Liver (tissue), 9 donors: ENCODE data around the gene C2. TPM values are rescaled to one million over a fixed set of nuclear protein-coding genes. Genes with fewer than 3 reads are reported as not detected.

Experiments
- DNase-seq: peaks from one replicate; pipeline ENCODE4 v3.0.0-alpha.2; 2017; ENCODE audit warnings: low spot score
- H3K27ac ChIP-seq, 2 donors: one replicate each; pipeline ENCODE4 v1.7.0; 2013; ENCODE audit warnings: inconsistent platforms in 2 of 2, low read length in 2 of 2, control low read depth in 1 of 2, low read depth in 1 of 2, mild to moderate bottlenecking in 1 of 2
- H3K27me3 ChIP-seq, 4 donors: one replicate each; pipeline versions ENCODE4 v1.6.1 to v1.7.0; 2013; ENCODE audit warnings: low read length in 3 of 4, inconsistent platforms in 1 of 4, mild to moderate bottlenecking in 1 of 4, moderate library complexity in 1 of 4; ENCODE audit not compliant: control insufficient read depth in 4 of 4, insufficient read depth in 4 of 4
- H3K36me3 ChIP-seq, 4 donors: one replicate each; pipeline versions ENCODE4 v1.6.1 to v1.7.0; 2013; ENCODE audit warnings: low read length in 3 of 4, mild to moderate bottlenecking in 3 of 4, low read depth in 1 of 4, moderate library complexity in 1 of 4; ENCODE audit not compliant: control insufficient read depth in 4 of 4, insufficient read depth in 3 of 4
- H3K4me1 ChIP-seq, 4 donors: one replicate each; pipeline versions ENCODE4 v1.6.1 to v1.7.0; 2013; ENCODE audit warnings: low read length in 3 of 4, mild to moderate bottlenecking in 3 of 4, moderate library complexity in 1 of 4; ENCODE audit not compliant: control insufficient read depth in 4 of 4, insufficient read depth in 4 of 4
- H3K4me3 ChIP-seq, 3 donors: one replicate each; pipeline versions ENCODE4 v1.6.1 to v1.7.0; 2013; ENCODE audit warnings: low read length in 3 of 3, control low read depth in 1 of 3, low read depth in 1 of 3, mild to moderate bottlenecking in 1 of 3
- H3K9ac ChIP-seq, 2 donors: one replicate each; pipeline ENCODE4 v1.7.0; 2013; ENCODE audit warnings: low read length in 2 of 2, mild to moderate bottlenecking in 2 of 2, moderate library complexity in 2 of 2, control low read depth in 1 of 2, low read depth in 1 of 2
- H3K9me3 ChIP-seq, 4 donors: one replicate each; pipeline versions ENCODE4 v1.6.1 to v1.7.0; 2013; ENCODE audit warnings: low read length in 3 of 4; ENCODE audit not compliant: control insufficient read depth in 4 of 4
- EGR1 ChIP-seq, 2 donors: IDR thresholded peaks; 2 replicates each; pipeline ENCODE4 v1.6.1; 2016 to 2018; ENCODE audit warnings: antibody characterized with exemption in 2 of 2, low read depth in 2 of 2
- FOXA1 ChIP-seq: IDR thresholded peaks from 2 replicates; pipeline ENCODE4 v1.6.1; 2016; ENCODE audit warnings: antibody characterized with exemption
- FOXA2 ChIP-seq: IDR thresholded peaks from 2 replicates; pipeline ENCODE4 v1.6.1; 2016; ENCODE audit warnings: antibody characterized with exemption
- GABPA ChIP-seq, 2 donors: IDR thresholded peaks in 1 of 2; conservative IDR thresholded peaks in 1 of 2; 2 replicates each; pipeline ENCODE4 v1.6.1; 2016; ENCODE audit warnings: antibody characterized with exemption in 2 of 2, mild to moderate bottlenecking in 1 of 2, moderate library complexity in 1 of 2
- HNF4A ChIP-seq, 2 donors: conservative IDR thresholded peaks; 2 replicates each; pipeline ENCODE4 v1.6.1; 2016; ENCODE audit warnings: antibody characterized with exemption in 2 of 2, mild to moderate bottlenecking in 2 of 2
- HNF4G ChIP-seq: IDR thresholded peaks from 2 replicates; pipeline ENCODE4 v1.6.1; 2016; ENCODE audit warnings: antibody characterized with exemption
- JUND ChIP-seq, 2 donors: IDR thresholded peaks; 2 replicates each; pipeline ENCODE4 v1.6.1; 2016; ENCODE audit warnings: antibody characterized with exemption in 2 of 2
- NR2F2 ChIP-seq: IDR thresholded peaks from 2 replicates; pipeline ENCODE4 v1.6.1; 2016; ENCODE audit warnings: antibody characterized with exemption
- RAD21 ChIP-seq, 2 donors: IDR thresholded peaks; 2 replicates each; pipeline ENCODE4 v1.6.1; 2016; ENCODE audit warnings: antibody characterized with exemption in 2 of 2, mild to moderate bottlenecking in 2 of 2
- RXRA ChIP-seq, 2 donors: IDR thresholded peaks; 2 replicates each; pipeline ENCODE4 v1.6.1; 2017 to 2018; ENCODE audit warnings: antibody characterized with exemption in 2 of 2, mild to moderate bottlenecking in 1 of 2
- TAF1 ChIP-seq: conservative IDR thresholded peaks from 2 replicates; pipeline ENCODE4 v1.6.1; 2016; ENCODE audit warnings: antibody characterized with exemption, mild to moderate bottlenecking
- YY1 ChIP-seq: IDR thresholded peaks from 2 replicates; pipeline ENCODE4 v1.6.1; 2016; ENCODE audit warnings: antibody characterized with exemption, mild to moderate bottlenecking
- WGBS: extraction: QIAGEN DNeasy Blood & Tissue Kit; methylation state at CpG from one replicate; pipeline ENCODE4 v1.1.7; 2013; 5-methylcytosine and 5-hydroxymethylcytosine counted together
- polyA plus RNA-seq, 2 donors: library from polyadenylated mRNA; stranded (reverse) in 1 of 2; unstranded in 1 of 2; fragments of 200-250 nt in 1 of 2; fragments of >200 nt in 1 of 2; fragmentation: Nextera tagmentation in 1 of 2; extraction: Ambion mirVana in 1 of 2; gene quantifications; one replicate each; pipeline versions ENCODE4 v1.2.1 to v1.2.3, GENCODE V29; 2013 to 2015
- total RNA-seq, 2 donors: library from RNA; depleted of rRNA; stranded (reverse); fragments of >200 nt; gene quantifications; one replicate each; pipeline ENCODE4 v1.2.3, GENCODE V29; 2014
- TF ChIP-seq, protein P1 (sequence below): IDR thresholded peaks from 2 replicates; pipeline ENCODE4 v1.6.1; 2016; ENCODE audit warnings: antibody characterized with exemption
- TF ChIP-seq, protein P2 (sequence below): IDR thresholded peaks from 2 replicates; pipeline ENCODE4 v1.6.1; 2016; ENCODE audit warnings: antibody characterized with exemption
- TF ChIP-seq, protein P3 (sequence below): fragments of 150-350 bp; IDR thresholded peaks from 2 replicates; pipeline ENCODE4 v1.5.1; 2017; ENCODE audit warnings: improper control_type of control experiment, low read depth, low read length; ENCODE audit not compliant: missing input control
- TF ChIP-seq, protein P4 (sequence below): IDR thresholded peaks from 2 replicates; pipeline ENCODE4 v1.6.1; 2016; ENCODE audit warnings: antibody characterized with exemption, mild to moderate bottlenecking
- donor health status: healthy.
- donor health status: healthy.
- donor health status: healthy.
- donor health status: healthy.
- donor health status: healthy.

The C2 gene
- total and polyA plus RNA-seq, 4 donors: 212 to 522 (median 397) TPM

DNA sequence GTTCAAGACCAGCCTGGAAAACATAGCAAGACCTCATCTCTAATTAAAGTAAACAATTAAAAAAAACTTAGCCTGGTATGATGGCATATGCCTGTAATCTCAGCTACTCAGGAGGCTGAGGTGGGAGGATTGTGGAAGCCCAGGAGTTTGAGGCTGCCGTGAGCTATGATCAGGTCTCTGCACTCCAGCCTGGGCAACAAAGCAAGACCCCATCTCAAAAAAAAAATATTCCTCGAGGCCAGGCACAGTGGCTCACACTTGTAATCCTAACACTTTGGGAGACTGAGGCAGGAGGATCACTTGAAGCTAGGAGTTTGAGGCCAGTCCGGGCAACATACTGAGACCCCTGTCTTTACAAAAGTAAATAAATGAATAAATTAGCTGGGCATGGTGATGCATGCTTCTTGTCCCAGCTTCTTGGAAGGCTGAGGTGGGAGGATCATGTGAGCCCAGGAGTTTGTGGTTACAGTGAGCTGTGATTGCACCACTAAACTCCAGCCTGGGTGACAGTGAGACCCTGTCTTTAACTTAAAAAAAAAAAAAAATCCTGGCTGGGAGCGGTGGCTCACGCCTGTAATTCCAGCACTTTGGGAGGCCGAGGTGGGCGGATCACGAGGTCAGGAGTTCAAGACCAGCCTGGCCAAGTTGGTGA, 9.3 kb upstream of the C2 start:
- Histone ChIP-seq H3K36me3 (no peaks in the 10 kb centered on the region), H3K9me3 (no peaks in the 10 kb centered on the region), H3K9ac (no peak overlapping the region), H3K27ac (no peak overlapping the region), H3K27me3 (no peaks in the 10 kb centered on the region), H3K4me3 (no peak overlapping the region), H3K4me1 (peaks cover 0 to 2% (median 0%) of the 10 kb centered on the region in 4 donors)
- DNase-seq: no peak
- TF ChIP-seq HNF4A (conservative IDR thresholded peaks at IDR 0.05) (no peak), FOXA2 (no peak), JUND (IDR thresholded peaks at IDR 0.05) (no peak)
- TF ChIP-seq, protein P1, sequence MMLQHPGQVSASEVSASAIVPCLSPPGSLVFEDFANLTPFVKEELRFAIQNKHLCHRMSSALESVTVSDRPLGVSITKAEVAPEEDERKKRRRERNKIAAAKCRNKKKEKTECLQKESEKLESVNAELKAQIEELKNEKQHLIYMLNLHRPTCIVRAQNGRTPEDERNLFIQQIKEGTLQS: no peak
- TF ChIP-seq, protein P2, sequence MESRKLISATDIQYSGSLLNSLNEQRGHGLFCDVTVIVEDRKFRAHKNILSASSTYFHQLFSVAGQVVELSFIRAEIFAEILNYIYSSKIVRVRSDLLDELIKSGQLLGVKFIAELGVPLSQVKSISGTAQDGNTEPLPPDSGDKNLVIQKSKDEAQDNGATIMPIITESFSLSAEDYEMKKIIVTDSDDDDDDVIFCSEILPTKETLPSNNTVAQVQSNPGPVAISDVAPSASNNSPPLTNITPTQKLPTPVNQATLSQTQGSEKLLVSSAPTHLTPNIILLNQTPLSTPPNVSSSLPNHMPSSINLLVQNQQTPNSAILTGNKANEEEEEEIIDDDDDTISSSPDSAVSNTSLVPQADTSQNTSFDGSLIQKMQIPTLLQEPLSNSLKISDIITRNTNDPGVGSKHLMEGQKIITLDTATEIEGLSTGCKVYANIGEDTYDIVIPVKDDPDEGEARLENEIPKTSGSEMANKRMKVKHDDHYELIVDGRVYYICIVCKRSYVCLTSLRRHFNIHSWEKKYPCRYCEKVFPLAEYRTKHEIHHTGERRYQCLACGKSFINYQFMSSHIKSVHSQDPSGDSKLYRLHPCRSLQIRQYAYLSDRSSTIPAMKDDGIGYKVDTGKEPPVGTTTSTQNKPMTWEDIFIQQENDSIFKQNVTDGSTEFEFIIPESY: no peak
- TF ChIP-seq, protein P3, sequence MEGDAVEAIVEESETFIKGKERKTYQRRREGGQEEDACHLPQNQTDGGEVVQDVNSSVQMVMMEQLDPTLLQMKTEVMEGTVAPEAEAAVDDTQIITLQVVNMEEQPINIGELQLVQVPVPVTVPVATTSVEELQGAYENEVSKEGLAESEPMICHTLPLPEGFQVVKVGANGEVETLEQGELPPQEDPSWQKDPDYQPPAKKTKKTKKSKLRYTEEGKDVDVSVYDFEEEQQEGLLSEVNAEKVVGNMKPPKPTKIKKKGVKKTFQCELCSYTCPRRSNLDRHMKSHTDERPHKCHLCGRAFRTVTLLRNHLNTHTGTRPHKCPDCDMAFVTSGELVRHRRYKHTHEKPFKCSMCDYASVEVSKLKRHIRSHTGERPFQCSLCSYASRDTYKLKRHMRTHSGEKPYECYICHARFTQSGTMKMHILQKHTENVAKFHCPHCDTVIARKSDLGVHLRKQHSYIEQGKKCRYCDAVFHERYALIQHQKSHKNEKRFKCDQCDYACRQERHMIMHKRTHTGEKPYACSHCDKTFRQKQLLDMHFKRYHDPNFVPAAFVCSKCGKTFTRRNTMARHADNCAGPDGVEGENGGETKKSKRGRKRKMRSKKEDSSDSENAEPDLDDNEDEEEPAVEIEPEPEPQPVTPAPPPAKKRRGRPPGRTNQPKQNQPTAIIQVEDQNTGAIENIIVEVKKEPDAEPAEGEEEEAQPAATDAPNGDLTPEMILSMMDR: no peak
- TF ChIP-seq, protein P4, sequence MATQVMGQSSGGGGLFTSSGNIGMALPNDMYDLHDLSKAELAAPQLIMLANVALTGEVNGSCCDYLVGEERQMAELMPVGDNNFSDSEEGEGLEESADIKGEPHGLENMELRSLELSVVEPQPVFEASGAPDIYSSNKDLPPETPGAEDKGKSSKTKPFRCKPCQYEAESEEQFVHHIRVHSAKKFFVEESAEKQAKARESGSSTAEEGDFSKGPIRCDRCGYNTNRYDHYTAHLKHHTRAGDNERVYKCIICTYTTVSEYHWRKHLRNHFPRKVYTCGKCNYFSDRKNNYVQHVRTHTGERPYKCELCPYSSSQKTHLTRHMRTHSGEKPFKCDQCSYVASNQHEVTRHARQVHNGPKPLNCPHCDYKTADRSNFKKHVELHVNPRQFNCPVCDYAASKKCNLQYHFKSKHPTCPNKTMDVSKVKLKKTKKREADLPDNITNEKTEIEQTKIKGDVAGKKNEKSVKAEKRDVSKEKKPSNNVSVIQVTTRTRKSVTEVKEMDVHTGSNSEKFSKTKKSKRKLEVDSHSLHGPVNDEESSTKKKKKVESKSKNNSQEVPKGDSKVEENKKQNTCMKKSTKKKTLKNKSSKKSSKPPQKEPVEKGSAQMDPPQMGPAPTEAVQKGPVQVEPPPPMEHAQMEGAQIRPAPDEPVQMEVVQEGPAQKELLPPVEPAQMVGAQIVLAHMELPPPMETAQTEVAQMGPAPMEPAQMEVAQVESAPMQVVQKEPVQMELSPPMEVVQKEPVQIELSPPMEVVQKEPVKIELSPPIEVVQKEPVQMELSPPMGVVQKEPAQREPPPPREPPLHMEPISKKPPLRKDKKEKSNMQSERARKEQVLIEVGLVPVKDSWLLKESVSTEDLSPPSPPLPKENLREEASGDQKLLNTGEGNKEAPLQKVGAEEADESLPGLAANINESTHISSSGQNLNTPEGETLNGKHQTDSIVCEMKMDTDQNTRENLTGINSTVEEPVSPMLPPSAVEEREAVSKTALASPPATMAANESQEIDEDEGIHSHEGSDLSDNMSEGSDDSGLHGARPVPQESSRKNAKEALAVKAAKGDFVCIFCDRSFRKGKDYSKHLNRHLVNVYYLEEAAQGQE: no peak
- 91% methylated on average over 8 of the region's 8 CpGs for WGBS

DNA sequence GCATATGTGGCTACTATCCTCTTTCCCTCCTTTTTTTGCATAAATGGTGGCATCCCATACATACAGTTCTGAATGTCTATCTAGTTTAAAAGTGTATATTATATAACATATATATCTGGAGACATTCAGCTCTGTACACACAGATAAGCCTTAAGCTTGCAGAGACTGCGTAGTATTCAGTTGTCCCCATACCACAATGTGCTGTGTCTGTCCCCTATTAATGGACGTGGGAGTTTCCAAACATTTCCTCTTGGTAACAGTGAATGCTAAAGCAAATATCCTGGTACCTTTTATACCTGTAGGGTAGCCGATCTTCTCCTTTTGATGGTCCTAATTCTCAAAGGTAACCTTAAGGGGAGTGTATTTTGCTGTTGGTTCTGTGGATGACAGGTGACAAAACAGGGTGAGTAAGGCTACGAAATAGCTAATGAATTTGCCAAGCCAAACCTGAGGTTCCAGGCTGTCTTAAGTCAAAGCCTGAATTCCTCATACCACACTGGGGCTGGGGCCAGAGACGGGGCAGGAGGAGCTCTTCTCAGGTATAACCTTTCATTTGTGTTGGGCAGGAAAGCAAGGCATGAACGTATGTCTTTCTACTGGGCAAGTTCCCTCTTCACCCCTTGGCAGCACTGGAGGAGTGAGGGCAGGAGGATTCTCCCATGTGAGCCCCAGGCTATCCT, 7.8 kb upstream of the C2 start:
- 90% methylated on average over 6 of the region's 6 CpGs for WGBS
- no peak overlapping the region for H3K4me3 ChIP-seq
- DNase-seq: no peak
- H3K36me3 ChIP-seq: no peaks in the 10 kb centered on the region
- H3K9me3 ChIP-seq: no peaks in the 10 kb centered on the region
- H3K4me1 ChIP-seq: peaks cover 0 to 3% (median 0%) of the 10 kb centered on the region in 4 donors
- no peak overlapping the region for H3K9ac ChIP-seq
- no peak overlapping the region for H3K27ac ChIP-seq
- no peaks in the 10 kb centered on the region for H3K27me3 ChIP-seq
- no peak for TF ChIP-seq JUND (IDR thresholded peaks at IDR 0.05)
- TF ChIP-seq RXRA (IDR thresholded peaks at IDR 0.05): no peak
- TF ChIP-seq, protein P2: no peak
- no peak for TF ChIP-seq FOXA1
- no peak for TF ChIP-seq EGR1 (IDR thresholded peaks at IDR 0.05; ENCODE audit: low read depth in 2 of 2)
- TF ChIP-seq, protein P1: no peak
- TF ChIP-seq TAF1: no peak
- no peak for TF ChIP-seq HNF4A (conservative IDR thresholded peaks at IDR 0.05)
- no peak for TF ChIP-seq GABPA (IDR thresholded peaks at IDR 0.05 in 1 of 2, conservative IDR thresholded peaks at IDR 0.05 in 1 of 2)
- no peak for TF ChIP-seq FOXA2
- TF ChIP-seq HNF4G: no peak
- TF ChIP-seq YY1: no peak
- no peak for TF ChIP-seq RAD21 (IDR thresholded peaks at IDR 0.05)
- no peak for TF ChIP-seq NR2F2
- TF ChIP-seq, protein P3: no peak
